Fibroblast of mammary gland (primary cell): Measurements from ENCODE around the gene CUTA.

Experiments
- DNase-seq: peaks from one replicate; pipeline ENCODE4 v3.0.0-alpha.2; 2010; ENCODE audit warnings: low read depth
- H3K4me3 ChIP-seq: 2 replicates; pipeline ENCODE4 v1.5.1; 2011; ENCODE audit warnings: low read depth, mild to moderate bottlenecking, low read length, moderate library complexity; ENCODE audit not compliant: control insufficient read depth
- TF ChIP-seq, protein P1 (sequence below): conservative IDR thresholded peaks from 2 replicates; pipeline ENCODE4 v1.5.1; 2011; ENCODE audit warnings: low read depth, low read length, inconsistent platforms; ENCODE audit not compliant: control insufficient read depth, insufficient read depth

CUTA gene

DNA sequence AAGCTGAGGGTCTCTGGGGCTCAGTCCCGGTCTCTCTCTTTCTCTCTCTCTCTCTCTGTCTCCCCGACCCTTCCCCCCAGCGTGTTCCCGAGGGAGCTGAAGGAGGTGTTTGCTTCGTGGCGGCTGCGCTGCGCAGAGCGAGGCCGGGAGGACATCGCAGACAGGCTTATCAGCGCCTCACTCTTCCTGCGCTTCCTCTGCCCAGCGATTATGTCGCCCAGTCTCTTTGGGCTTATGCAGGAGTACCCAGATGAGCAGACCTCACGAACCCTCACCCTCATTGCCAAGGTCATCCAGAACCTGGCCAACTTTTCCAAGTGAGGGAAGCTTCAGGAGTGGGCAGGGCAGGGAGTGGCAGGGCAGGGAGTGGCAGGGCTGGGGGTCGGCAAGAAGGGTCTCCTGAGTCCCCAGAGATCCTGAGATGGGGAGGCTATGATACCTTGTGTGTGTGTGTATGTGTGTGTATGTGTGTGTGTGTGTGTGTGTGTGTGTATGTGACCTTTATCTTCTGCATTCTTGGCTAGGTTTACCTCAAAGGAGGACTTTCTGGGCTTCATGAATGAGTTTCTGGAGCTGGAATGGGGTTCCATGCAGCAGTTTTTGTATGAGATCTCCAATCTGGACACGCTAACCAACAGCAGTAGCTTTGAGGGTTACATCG lies 22.9 kb upstream of the CUTA start:
- DNase-seq: no peak
- TF ChIP-seq, protein P1, sequence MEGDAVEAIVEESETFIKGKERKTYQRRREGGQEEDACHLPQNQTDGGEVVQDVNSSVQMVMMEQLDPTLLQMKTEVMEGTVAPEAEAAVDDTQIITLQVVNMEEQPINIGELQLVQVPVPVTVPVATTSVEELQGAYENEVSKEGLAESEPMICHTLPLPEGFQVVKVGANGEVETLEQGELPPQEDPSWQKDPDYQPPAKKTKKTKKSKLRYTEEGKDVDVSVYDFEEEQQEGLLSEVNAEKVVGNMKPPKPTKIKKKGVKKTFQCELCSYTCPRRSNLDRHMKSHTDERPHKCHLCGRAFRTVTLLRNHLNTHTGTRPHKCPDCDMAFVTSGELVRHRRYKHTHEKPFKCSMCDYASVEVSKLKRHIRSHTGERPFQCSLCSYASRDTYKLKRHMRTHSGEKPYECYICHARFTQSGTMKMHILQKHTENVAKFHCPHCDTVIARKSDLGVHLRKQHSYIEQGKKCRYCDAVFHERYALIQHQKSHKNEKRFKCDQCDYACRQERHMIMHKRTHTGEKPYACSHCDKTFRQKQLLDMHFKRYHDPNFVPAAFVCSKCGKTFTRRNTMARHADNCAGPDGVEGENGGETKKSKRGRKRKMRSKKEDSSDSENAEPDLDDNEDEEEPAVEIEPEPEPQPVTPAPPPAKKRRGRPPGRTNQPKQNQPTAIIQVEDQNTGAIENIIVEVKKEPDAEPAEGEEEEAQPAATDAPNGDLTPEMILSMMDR: no peak
- no peak overlapping the region for H3K4me3 ChIP-seq

DNA sequence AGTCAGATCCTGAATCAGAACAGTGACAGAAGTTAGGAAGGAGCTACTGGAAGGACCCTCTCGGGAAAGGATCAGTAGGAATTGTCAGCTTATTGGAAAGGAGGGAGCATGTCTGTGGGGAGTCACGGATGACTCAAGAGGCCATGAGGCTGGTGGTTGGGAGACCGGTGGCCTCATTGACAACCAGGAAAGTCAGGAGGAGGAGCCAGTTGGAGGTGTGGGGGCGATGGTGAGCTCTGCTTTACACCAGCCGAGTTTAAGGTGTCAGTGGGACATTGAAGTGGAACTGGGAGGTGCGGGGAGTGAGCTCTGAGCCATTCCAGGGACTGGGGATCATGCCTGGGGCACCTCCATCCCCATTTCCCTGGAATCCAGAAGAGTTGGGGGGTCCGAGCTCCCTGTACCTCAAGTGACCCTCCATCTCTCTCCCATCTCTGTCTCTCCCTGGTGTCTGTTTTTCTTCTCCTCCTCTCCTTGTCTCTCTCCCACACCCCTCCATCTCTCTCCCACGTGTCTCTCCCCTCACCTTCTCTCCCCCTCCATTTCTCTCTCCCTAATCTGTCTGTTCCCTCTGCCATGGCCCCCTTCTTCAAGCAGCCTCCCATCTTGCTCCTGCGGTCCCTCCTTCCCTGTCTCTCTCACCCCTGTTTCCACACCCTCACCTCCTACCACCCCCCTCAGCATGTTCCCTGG lies 22.2 kb upstream of the CUTA start:
- H3K4me3 ChIP-seq: no peak overlapping the region
- DNase-seq: no peak
- TF ChIP-seq, protein P1: no peak

DNA sequence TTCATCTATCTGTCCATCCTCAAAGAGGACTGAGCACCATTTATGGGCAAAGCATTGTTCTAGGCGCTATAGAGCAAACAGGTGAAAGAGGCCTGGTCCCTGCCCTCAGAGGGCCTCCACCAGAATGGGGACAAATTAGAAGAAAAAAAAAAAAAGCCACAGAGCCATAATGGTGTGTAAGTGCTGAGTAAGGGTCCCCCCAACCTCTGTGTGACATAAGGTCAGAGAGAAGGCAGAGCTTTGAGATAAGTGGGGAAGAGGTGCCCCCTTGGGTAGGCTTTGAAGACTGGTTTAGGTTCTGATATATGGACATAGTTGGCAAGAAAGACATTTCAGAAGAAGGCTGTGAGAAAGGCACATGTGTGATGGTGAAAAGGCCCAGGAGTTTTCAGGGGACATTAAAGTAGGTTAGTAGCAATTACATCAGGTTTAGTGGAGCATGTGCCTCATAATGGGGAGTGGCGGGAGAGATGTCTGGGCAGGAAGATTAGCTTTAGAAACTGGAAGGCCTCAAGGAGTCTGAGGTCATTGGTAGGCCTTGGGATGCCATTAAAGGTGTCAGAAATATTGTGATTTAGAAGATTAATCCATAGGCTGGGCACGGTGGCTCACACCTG lies 21.2 kb upstream of the CUTA start:
- H3K4me3 ChIP-seq: no peak overlapping the region
- no peak for DNase-seq
- TF ChIP-seq, protein P1: no peak

DNA sequence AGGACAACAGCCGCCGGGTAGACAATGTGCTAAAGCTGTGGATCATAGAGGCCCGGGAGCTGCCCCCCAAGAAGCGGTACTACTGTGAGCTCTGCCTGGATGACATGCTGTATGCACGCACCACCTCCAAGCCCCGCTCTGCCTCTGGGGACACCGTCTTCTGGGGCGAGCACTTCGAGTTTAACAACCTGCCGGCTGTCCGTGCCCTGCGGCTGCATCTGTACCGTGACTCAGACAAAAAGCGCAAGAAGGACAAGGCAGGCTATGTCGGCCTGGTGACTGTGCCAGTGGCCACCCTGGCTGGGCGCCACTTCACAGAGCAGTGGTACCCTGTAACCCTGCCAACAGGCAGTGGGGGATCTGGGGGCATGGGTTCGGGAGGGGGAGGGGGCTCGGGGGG lies 19.8 kb upstream of the CUTA start:
- no peak overlapping the region for H3K4me3 ChIP-seq
- DNase-seq: no peak
- TF ChIP-seq, protein P1: no peak

DNA sequence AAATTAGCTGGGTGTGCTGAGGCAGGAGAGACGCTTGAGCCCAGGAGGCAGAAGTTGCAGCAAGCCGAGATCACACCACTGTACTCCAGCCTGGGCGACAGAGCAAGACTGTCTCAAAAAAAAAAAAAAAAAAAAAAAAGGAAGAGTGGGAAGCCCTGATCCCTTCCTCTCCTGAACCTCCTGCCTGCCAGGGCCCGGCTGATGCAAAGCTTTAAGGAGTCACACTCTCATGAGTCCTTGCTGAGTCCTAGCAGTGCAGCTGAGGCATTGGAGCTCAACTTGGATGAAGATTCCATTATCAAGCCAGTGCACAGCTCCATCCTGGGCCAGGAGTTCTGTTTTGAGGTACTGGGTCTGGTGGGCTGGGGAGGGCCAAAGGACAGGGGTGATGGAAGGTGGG lies 17.1 kb upstream of the CUTA start:
- TF ChIP-seq, protein P1: no peak
- H3K4me3 ChIP-seq: no peak overlapping the region
- DNase-seq: no peak

DNA sequence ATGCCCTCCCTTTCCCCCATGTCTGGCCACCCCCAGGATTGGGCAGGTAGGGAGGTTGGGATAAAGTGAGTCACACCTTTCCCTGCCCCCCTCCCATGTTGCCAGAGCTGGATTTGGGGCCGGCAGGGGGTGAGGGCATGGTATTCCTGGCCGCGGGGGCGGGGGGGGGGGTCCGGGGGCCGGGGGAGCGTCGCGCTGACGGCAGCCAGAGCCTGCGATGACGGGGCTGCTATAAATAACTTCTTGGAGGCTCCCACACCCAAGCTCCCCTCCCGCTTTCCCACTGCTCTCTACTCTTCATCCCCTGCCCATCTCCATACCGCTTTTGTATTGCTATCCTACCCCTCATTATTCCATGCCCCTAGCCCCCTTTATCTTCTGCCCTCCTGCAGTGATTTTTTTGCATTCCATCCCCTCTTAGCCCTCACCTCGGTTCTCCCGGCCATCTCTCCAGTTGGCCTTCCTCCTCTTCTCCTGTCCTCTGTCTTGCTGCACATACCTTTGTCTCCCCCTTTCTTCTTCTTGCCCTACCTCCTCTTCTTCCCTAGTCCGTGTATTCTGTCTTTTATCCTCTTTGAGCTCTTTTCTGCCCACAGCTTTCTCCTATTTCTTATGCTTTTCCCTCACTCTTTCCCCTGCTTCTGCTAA lies 15.8 kb upstream of the CUTA start:
- no peak overlapping the region for H3K4me3 ChIP-seq
- TF ChIP-seq, protein P1: no peak
- DNase-seq: no peak
